Progenitor cell of endocrine pancreas (in vitro differentiated cells): ENCODE data around the gene YBEY. TPM values are rescaled to one million over a fixed set of nuclear protein-coding genes. Genes with fewer than 3 reads are reported as not detected.

Experiments
- DNase-seq: peaks from one replicate; pipeline ENCODE4 v3.0.0; 2021; ENCODE audit warnings: low spot score; ENCODE audit not compliant: unreplicated experiment
- H3K27ac Mint-ChIP-seq: 2 replicates; pipeline ENCODE4 v1.8.0; 2021; ENCODE audit warnings: mild to moderate bottlenecking, moderate library complexity, mixed read lengths
- H3K27me3 Mint-ChIP-seq: 2 replicates; pipeline ENCODE4 v1.8.0; 2021; ENCODE audit warnings: mixed read lengths
- H3K36me3 Mint-ChIP-seq: 2 replicates; pipeline ENCODE4 v1.8.0; 2022; ENCODE audit warnings: mixed read lengths; ENCODE audit not compliant: insufficient read depth
- H3K4me1 Mint-ChIP-seq: 2 replicates; pipeline ENCODE4 v1.8.0; 2021; ENCODE audit warnings: low read depth, mixed read lengths
- H3K4me3 Mint-ChIP-seq: 2 replicates; pipeline ENCODE4 v1.8.0; 2021; ENCODE audit warnings: low read depth, mild to moderate bottlenecking, moderate library complexity, mixed read lengths
- H3K9me3 Mint-ChIP-seq: 2 replicates; pipeline ENCODE4 v1.8.0; 2021; ENCODE audit warnings: low read depth, mixed read lengths
- CTCF ChIP-seq: fragments of 200-600 bp; sonication (generic); IDR thresholded peaks from one replicate; pipeline ENCODE4 v1.5.0; 2021; ENCODE audit warnings: antibody characterized with exemption, mild to moderate bottlenecking; ENCODE audit not compliant: unreplicated experiment
- total RNA-seq: library from RNA; stranded (reverse); gene quantifications from 2 replicates; pipeline ENCODE4 v1.2.1, GENCODE V29; 2021

YBEY gene
- total RNA-seq, 1 donor from 2014 or later: 20.9 TPM

GRCh38 chr21:46254208-46254975, 31.8 kb upstream of the YBEY start:
- TF ChIP-seq CTCF: no peak
- Mint-ChIP-seq H3K9me3 (no peaks in the 10 kb centered on the region), H3K27me3 (no peaks in the 10 kb centered on the region), H3K27ac (no peak overlapping the region), H3K4me1 (no peaks in the 10 kb centered on the region), H3K4me3 (no peak overlapping the region), H3K36me3 (peaks cover 31% of the 10 kb centered on the region)
- no peak for DNase-seq

- DNase-seq: no peak
- Mint-ChIP-seq H3K4me1 (no peaks in the 10 kb centered on the region), H3K9me3 (no peaks in the 10 kb centered on the region), H3K4me3 (no peak overlapping the region), H3K36me3 (peaks cover 30% of the 10 kb centered on the region), H3K27me3 (no peaks in the 10 kb centered on the region), H3K27ac (peak overlapping the region; percentile 85)
- no peak for TF ChIP-seq CTCF
Observed at GRCh38 chr21:46255166-46255565, 31.0 kb upstream of the YBEY start.

- Mint-ChIP-seq H3K4me3 (no peak overlapping the region), H3K4me1 (no peaks in the 10 kb centered on the region), H3K27ac (no peak overlapping the region), H3K36me3 (peaks cover 31% of the 10 kb centered on the region), H3K27me3 (no peaks in the 10 kb centered on the region), H3K9me3 (no peaks in the 10 kb centered on the region)
- TF ChIP-seq CTCF: no peak
- DNase-seq: no peak
Observed at GRCh38 chr21:46255758-46256337, 30.3 kb upstream of the YBEY start.

- H3K4me1 Mint-ChIP-seq: no peaks in the 10 kb centered on the region
- no peaks in the 10 kb centered on the region for H3K9me3 Mint-ChIP-seq
- no peak overlapping the region for H3K27ac Mint-ChIP-seq
- no peak overlapping the region for H3K4me3 Mint-ChIP-seq
- H3K36me3 Mint-ChIP-seq: peaks cover 32% of the 10 kb centered on the region
- DNase-seq: no peak
- TF ChIP-seq CTCF: no peak
- no peaks in the 10 kb centered on the region for H3K27me3 Mint-ChIP-seq
Observed at GRCh38 chr21:46256501-46256994, 29.6 kb upstream of the YBEY start.

DNA sequence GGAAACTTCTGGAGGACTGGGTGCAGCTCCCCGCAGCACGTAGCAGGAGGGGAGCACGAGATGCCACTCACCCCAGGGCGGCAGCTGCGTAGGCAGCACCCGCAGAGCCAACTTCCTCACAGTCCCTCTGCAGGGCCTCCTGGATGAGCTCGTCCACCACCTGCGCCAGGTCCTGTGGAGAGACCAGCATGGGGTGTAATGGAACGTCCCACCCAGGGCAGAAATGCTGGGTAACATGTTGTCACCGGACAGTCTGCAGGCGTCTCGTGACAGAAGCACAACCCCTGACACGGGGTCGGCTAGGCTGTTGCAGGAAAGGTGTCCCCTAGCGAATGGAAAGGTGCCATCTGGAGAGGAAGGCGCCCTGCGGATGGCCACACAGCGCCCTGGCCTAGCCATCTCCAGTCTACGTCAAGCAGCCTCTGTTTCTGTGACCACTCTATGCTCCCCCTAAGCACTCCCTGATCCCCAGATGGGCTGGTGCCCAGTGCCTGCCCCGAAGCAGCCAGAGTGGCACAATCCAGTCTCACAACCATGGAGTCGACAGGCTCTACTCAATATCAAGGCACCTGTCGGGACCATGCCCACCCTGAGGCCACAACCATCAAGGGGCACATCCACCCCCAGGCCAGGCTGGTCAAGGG, 22.0 kb upstream of the YBEY start:
- Mint-ChIP-seq H3K27ac (peak overlapping the region; percentile 67), H3K9me3 (no peaks in the 10 kb centered on the region), H3K36me3 (peaks cover 26% of the 10 kb centered on the region), H3K4me3 (no peak overlapping the region), H3K27me3 (no peaks in the 10 kb centered on the region), H3K4me1 (no peaks in the 10 kb centered on the region)
- no peak for TF ChIP-seq CTCF
- no peak for DNase-seq
